MCF 10A (cell line): ENCODE data around the gene NPC1. TPM values are rescaled to one million over a fixed set of nuclear protein-coding genes. Genes with fewer than 3 reads are reported as not detected.

Source experiments
- BruUV-seq: library from RNA; stranded (reverse); fragments of 400-500 nt; replicated peaks from 2 replicates; lab custom pipeline; 2021; lab: Mats Ljungman, UMichigan
- CTCF ChIA-PET: fragments of 300-600 bp; sonication (Branson Sonifier 250); formaldehyde crosslinking; extraction: SDS; loops from one replicate; lab custom pipeline; 2021; ENCODE audit warnings: antibody characterized with exemption, inconsistent platforms; lab: Yijun Ruan, JAX
- POLR2A ChIA-PET: fragments of 300-600, 350-650 bp; sonication (Branson Sonifier 250); formaldehyde crosslinking; extraction: SDS; loops from one replicate; lab custom pipeline; 2020; ENCODE audit warnings: antibody characterized with exemption, inconsistent platforms; lab: Yijun Ruan, JAX
- DNase-seq: peaks from one replicate; pipeline ENCODE4 v3.0.0-alpha.2; 2018; ENCODE audit not compliant: unreplicated experiment
- H3K27ac Mint-ChIP-seq: one replicate; pipeline ENCODE4 v1.8.0; 2022; ENCODE audit warnings: mild to moderate bottlenecking, low read depth, mixed read lengths; ENCODE audit not compliant: unreplicated experiment
- H3K27me3 Mint-ChIP-seq: one replicate; pipeline ENCODE4 v1.8.0; 2022; ENCODE audit warnings: mixed read lengths; ENCODE audit not compliant: insufficient read depth, unreplicated experiment
- H3K36me3 Mint-ChIP-seq: one replicate; pipeline ENCODE4 v1.8.0; 2022; ENCODE audit warnings: mild to moderate bottlenecking, moderate library complexity, mixed read lengths; ENCODE audit not compliant: insufficient read depth, unreplicated experiment
- H3K4me1 Mint-ChIP-seq: one replicate; pipeline ENCODE4 v1.8.0; 2022; ENCODE audit warnings: mixed read lengths; ENCODE audit not compliant: insufficient read depth, unreplicated experiment
- H3K4me3 Mint-ChIP-seq: one replicate; pipeline ENCODE4 v1.8.0; 2022; ENCODE audit warnings: mild to moderate bottlenecking, moderate library complexity, mixed read lengths; ENCODE audit not compliant: unreplicated experiment
- H3K9me3 Mint-ChIP-seq: one replicate; pipeline ENCODE4 v1.8.0; 2022; ENCODE audit warnings: mixed read lengths; ENCODE audit not compliant: unreplicated experiment
- intact Hi-C: fragments of 100-400 bp; cut with micrococcal nuclease; formaldehyde crosslinking; loops from 2 replicates; pipeline ENCODE4 v1.14.1; 2022
- total RNA-seq: library from RNA; stranded (reverse); gene quantifications from 2 replicates; pipeline ENCODE4 v1.2.3, GENCODE V29; 2022
- TF ChIP-seq, protein P1 (sequence below): fragments of 200-600 bp; IDR thresholded peaks from one replicate; pipeline ENCODE4 v1.8.0; 2022; ENCODE audit warnings: antibody characterized with exemption, mild to moderate bottlenecking; ENCODE audit not compliant: unreplicated experiment

Gene NPC1
- total RNA-seq, 1 experiment from 2014 or later, result 60.4 TPM

DNA sequence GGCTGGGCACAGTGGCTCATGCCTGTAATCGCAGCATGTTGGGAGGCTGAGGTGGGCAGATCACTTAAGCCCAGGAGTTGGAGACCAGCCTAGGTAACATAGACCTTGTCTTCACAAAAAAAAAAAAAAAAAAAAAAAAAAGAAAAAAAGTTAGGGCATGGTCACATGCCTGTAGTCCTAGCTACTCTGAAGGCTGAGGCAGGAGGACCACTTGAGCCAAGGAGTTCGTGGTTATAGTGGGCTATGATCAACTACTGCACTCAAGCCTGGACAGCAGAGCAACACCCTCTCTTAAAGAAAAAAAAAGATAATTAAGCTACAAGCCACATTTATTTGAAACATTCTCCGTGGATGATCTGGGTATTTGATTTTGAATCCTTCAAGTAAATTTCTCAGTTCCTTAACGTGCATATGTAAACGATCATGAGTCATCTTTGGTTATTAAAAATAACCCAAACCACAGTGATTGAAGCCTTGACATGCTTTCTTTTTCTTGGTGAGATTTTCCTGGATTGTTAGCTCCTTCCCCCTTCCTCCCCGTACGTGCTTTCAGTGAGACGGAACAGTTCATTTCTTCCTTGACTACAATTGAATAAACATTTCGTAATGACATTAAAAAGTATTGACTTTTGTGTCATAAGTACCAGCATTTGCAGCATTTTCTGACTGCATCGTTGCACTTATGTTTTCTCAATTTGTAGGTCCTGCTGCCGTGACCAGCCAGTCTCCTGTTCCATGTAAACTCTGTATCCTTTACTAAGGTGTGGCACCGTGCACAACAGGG lies 62.7 kb downstream of the NPC1 start:
- peaks cover 6% of the 10 kb centered on the region for H3K4me1 Mint-ChIP-seq
- H3K27me3 Mint-ChIP-seq, result no peaks in the 10 kb centered on the region
- ChIA-PET POLR2A (interaction anchor here (0.6 to 0.7 kb wide), 2 partner anchors 9 to 245 kb away, joined by 3 read pairs; no protein-coding TSS in a partner anchor), CTCF (interaction anchor here (0.6 to 1.9 kb wide), 6 partner anchors 7 to 1671 kb away, joined by 3 to 5 read pairs (median 4); no protein-coding TSS in a partner anchor)
- intact Hi-C loops, result no loop called here
- TF ChIP-seq, protein P1, sequence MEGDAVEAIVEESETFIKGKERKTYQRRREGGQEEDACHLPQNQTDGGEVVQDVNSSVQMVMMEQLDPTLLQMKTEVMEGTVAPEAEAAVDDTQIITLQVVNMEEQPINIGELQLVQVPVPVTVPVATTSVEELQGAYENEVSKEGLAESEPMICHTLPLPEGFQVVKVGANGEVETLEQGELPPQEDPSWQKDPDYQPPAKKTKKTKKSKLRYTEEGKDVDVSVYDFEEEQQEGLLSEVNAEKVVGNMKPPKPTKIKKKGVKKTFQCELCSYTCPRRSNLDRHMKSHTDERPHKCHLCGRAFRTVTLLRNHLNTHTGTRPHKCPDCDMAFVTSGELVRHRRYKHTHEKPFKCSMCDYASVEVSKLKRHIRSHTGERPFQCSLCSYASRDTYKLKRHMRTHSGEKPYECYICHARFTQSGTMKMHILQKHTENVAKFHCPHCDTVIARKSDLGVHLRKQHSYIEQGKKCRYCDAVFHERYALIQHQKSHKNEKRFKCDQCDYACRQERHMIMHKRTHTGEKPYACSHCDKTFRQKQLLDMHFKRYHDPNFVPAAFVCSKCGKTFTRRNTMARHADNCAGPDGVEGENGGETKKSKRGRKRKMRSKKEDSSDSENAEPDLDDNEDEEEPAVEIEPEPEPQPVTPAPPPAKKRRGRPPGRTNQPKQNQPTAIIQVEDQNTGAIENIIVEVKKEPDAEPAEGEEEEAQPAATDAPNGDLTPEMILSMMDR, result no peak
- peak; percentile 56 for DNase-seq
- no TSS peak for BruUV-seq
- no peak overlapping the region for H3K4me3 Mint-ChIP-seq
- H3K27ac Mint-ChIP-seq, result peak overlapping the region; percentile 76
- H3K36me3 Mint-ChIP-seq, result peaks cover 92% of the 10 kb centered on the region
- no peaks in the 10 kb centered on the region for H3K9me3 Mint-ChIP-seq

DNA sequence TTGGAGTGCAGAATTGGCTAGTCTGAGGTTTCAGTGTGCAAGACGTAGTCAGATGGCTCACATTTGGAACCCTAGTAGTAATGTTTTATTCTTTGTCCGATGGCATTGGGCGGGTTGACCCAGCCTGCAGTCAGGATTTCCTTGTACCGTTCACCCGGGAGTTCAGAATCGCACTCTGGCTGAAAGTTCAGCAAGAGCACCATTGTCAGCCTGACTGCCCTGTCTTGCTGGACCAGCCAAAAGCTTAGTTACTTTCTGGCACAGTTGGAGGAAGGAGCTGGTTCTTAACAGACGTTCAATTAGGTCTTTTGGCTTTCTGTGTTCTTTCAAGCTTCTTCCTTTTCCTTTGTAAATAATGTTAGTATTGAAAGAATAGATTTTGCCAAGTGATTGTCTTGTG lies 64.4 kb downstream of the NPC1 start:
- no peak overlapping the region for H3K27ac Mint-ChIP-seq
- CTCF ChIA-PET, result interaction anchor here (0.6 to 1.9 kb wide), 2 partner anchors 13 to 17 kb away, joined by 3 to 5 read pairs; no protein-coding TSS in a partner anchor

DNA sequence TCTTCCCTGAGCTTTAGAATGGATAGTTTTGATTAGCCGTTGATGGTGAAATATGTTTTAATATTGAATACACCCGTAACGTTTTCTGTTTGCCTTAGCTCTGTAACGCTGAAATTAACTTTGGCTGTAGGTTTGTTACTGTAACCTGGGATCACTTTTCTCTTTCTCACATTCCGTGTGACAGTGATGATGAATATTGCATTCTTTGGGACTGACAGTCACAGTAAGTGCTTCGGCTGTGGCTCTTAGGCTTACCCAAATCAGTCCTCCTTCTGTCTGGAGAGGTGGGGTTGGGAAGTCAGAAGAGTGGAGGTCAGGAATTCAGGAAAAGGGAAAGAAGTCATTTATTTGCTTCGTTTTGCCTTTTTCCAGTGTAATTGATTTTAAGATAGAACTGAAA lies 65.0 kb downstream of the NPC1 start:
- Mint-ChIP-seq H3K36me3 (peaks cover 92% of the 10 kb centered on the region), H3K4me3 (no peak overlapping the region), H3K27ac (no peak overlapping the region), H3K4me1 (peaks cover 6% of the 10 kb centered on the region), H3K9me3 (no peaks in the 10 kb centered on the region), H3K27me3 (no peaks in the 10 kb centered on the region)
- ChIA-PET CTCF (interaction anchor here (1.1 kb wide), 1 partner anchor 17 kb away, joined by 3 read pairs; no protein-coding TSS in a partner anchor), POLR2A (interaction anchor here (0.5 to 0.7 kb wide), 2 partner anchors 21 to 81 kb away, joined by 3 read pairs; no protein-coding TSS in a partner anchor)
- TF ChIP-seq, protein P1, result no peak
- no peak for DNase-seq
- intact Hi-C loops, result no loop called here
- BruUV-seq, result no TSS peak

More for the DNA sequence above, 64.4 kb downstream of the NPC1 start:
- POLR2A ChIA-PET, result no interaction called here
- Mint-ChIP-seq H3K9me3 (no peaks in the 10 kb centered on the region), H3K36me3 (peaks cover 92% of the 10 kb centered on the region), H3K4me3 (no peak overlapping the region), H3K27me3 (no peaks in the 10 kb centered on the region), H3K4me1 (peaks cover 6% of the 10 kb centered on the region)
- TF ChIP-seq, protein P1, result no peak
- BruUV-seq, result no TSS peak
- intact Hi-C loops, result no loop called here
- no peak for DNase-seq

DNA sequence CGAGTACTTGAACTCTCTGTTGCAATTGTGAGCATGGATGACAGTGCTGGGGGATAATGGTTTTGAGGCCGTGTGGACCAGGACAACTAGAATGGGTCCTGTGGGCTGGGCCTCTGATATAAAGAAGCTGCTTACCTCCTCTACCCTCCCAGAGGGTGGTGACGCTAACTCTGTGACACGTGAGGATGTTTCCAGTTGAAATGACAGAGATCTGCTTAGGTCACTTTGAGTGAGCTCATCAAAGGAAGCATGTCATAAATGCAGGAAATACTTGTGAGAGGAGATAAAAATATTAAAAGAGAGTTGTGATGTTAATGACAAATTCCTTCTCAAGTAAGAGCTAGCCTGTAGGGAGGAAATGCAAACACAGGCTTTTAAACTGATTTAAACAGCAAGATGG lies 66.6 kb downstream of the NPC1 start:
- TF ChIP-seq, protein P1, result no peak
- DNase-seq, result no peak
- H3K27me3 Mint-ChIP-seq, result no peaks in the 10 kb centered on the region
- ChIA-PET CTCF (interaction anchor here (1.4 to 1.6 kb wide), 2 partner anchors 68 to 183 kb away, joined by 3 to 4 read pairs; no protein-coding TSS in a partner anchor), POLR2A (interaction anchor here (0.6 to 1.1 kb wide), 3 partner anchors 10 to 110 kb away, joined by 3 read pairs; partner anchors contain the start of gene NPC1)
- no peaks in the 10 kb centered on the region for H3K9me3 Mint-ChIP-seq
- BruUV-seq, result no TSS peak
- peaks cover 19% of the 10 kb centered on the region for H3K4me1 Mint-ChIP-seq
- no peak overlapping the region for H3K27ac Mint-ChIP-seq
- H3K36me3 Mint-ChIP-seq, result peaks cover 89% of the 10 kb centered on the region
- no peak overlapping the region for H3K4me3 Mint-ChIP-seq
- intact Hi-C loops, result loop anchor here (5.0 kb wide), 1 partner anchor 293 kb away; no protein-coding TSS in a partner anchor
